Brain microvascular endothelial cell (primary cell): Measurements from ENCODE around the gene TBL1X.

Experiments
- DNase-seq: peaks from one replicate; pipeline ENCODE4 v3.0.0-alpha.2; 2020
- H3K27ac ChIP-seq: fragments of 250-450 bp; sonication (Bioruptor Pico); 2 replicates; pipeline ENCODE4 v1.5.1; 2020; ENCODE audit warnings: mild to moderate bottlenecking, moderate library complexity
- H3K27me3 ChIP-seq: fragments of 250-450 bp; sonication (Bioruptor Pico); replicated peaks from 2 replicates; pipeline ENCODE4 v1.5.1; 2020; ENCODE audit warnings: mild to moderate bottlenecking
- H3K36me3 ChIP-seq: fragments of 250-450 bp; sonication (Bioruptor Pico); replicated peaks from 2 replicates; pipeline ENCODE4 v1.5.1; 2020; ENCODE audit warnings: mild to moderate bottlenecking
- H3K4me3 ChIP-seq: 2 replicates; pipeline ENCODE4 v1.5.1; 2011; ENCODE audit warnings: low read depth, mild to moderate bottlenecking, control low read depth, low read length, moderate library complexity
- CTCF ChIP-seq: IDR thresholded peaks from 2 replicates; pipeline ENCODE4 v1.5.1; 2011; ENCODE audit warnings: low read depth, mild to moderate bottlenecking, moderate library complexity, low read length, control low read depth, inconsistent platforms; ENCODE audit errors: missing control alignments
- in situ Hi-C: cut with HindIII; loops from 2 replicates; pipeline ENCODE4 v1.10.0; 2017; ENCODE audit warnings: low sequenced_read_pairs, low pct_ligation_motif_present

TBL1X gene

GRCh38 chrX:9465380-9466123 lies 694 bp downstream of the TBL1X start:
- H3K27ac ChIP-seq: peak overlapping the region; percentile 24
- no peak for DNase-seq
- peak overlapping the region; percentile 61 for H3K4me3 ChIP-seq
- no peaks in the 10 kb centered on the region for H3K36me3 ChIP-seq
- no peaks in the 10 kb centered on the region for H3K27me3 ChIP-seq
- in situ Hi-C loops: no loop called here
- no peak for TF ChIP-seq CTCF

GRCh38 chrX:9466124-9466495 lies 1.3 kb downstream of the TBL1X start:
- Histone ChIP-seq H3K27ac (no peak overlapping the region), H3K36me3 (no peaks in the 10 kb centered on the region), H3K27me3 (no peaks in the 10 kb centered on the region), H3K4me3 (peak overlapping the region; percentile 61)
- TF ChIP-seq CTCF: no peak
- DNase-seq: no peak
- in situ Hi-C loops: no loop called here

- no peak for DNase-seq
- in situ Hi-C loops: no loop called here
- no peak for TF ChIP-seq CTCF
- Histone ChIP-seq H3K27me3 (no peaks in the 10 kb centered on the region), H3K36me3 (no peaks in the 10 kb centered on the region), H3K4me3 (no peak overlapping the region), H3K27ac (no peak overlapping the region)
These were observed 1.9 kb downstream of the TBL1X start for GRCh38 chrX:9466736-9467135.

- no peak for TF ChIP-seq CTCF
- no peak for DNase-seq
- Histone ChIP-seq H3K36me3 (no peaks in the 10 kb centered on the region), H3K27me3 (no peaks in the 10 kb centered on the region), H3K4me3 (peak overlapping the region; percentile 2), H3K27ac (no peak overlapping the region)
- in situ Hi-C loops: no loop called here
These were observed 2.3 kb downstream of the TBL1X start for GRCh38 chrX:9467146-9467545.

GRCh38 chrX:9467751-9468150 lies 2.9 kb downstream of the TBL1X start:
- peak overlapping the region; percentile 1 for H3K4me3 ChIP-seq
- TF ChIP-seq CTCF: no peak
- in situ Hi-C loops: no loop called here
- no peaks in the 10 kb centered on the region for H3K27me3 ChIP-seq
- no peak overlapping the region for H3K27ac ChIP-seq
- DNase-seq: no peak
- H3K36me3 ChIP-seq: no peaks in the 10 kb centered on the region

GRCh38 chrX:9471571-9471985 lies 6.7 kb downstream of the TBL1X start:
- in situ Hi-C loops: no loop called here
- H3K4me3 ChIP-seq: no peak overlapping the region
- no peak for DNase-seq
- no peaks in the 10 kb centered on the region for H3K27me3 ChIP-seq
- no peak overlapping the region for H3K27ac ChIP-seq
- TF ChIP-seq CTCF: no peak
- no peaks in the 10 kb centered on the region for H3K36me3 ChIP-seq
